ENCODE data around the gene EPAS1. TPM values are rescaled to one million over a fixed set of nuclear protein-coding genes. Genes with fewer than 3 reads are reported as not detected.

The EPAS1 gene
- total and polyA plus RNA-seq, 2 of the 13 experiments (the other 11 are each of a cell fraction or from before 2014, with no cell fraction given) = 47.1 to 182 TPM

- CTCF ChIA-PET (ENCODE audit: low intra/inter-chr PET ratio, low total read pairs) = no interaction called here
- Histone ChIP-seq H3K4me1 (ENCODE audit: insufficient read depth, low read length) (peaks cover 19% of the 10 kb centered on the region), H3K27ac (ENCODE audit: extremely low read length, insufficient read depth, low read length) (no peak overlapping the region), H3K9ac (ENCODE audit: insufficient read depth, low read depth, low read length) (no peak overlapping the region), H3K4me3 (replicated peaks in 1 of 3; ENCODE audit: insufficient read depth in 1 of 3, low read depth in 2 of 3, low read length in 3 of 3) (no peak overlapping the region), H3K4me2 (ENCODE audit: low read depth, low read length) (no peak overlapping the region), H4K20me1 (ENCODE audit: insufficient read depth, low read length) (no peaks in the 10 kb centered on the region; the same call in 1 of the 2 replicates), H3K36me3 (replicated peaks in 1 of 2; ENCODE audit: control insufficient read depth in 1 of 2, insufficient read depth in 2 of 2, low read length in 2 of 2) (peaks cover 58 to 99% of the 10 kb centered on the region in 2 experiments), H3K79me2 (ENCODE audit: insufficient read depth, low read length) (no peaks in the 10 kb centered on the region), H3K27me3 (ENCODE audit: control insufficient read depth in 1 of 2, insufficient read depth in 2 of 2, low read length in 2 of 2) (no peaks in the 10 kb centered on the region), H3K9me3 (ENCODE audit: low read length) (no peaks in the 10 kb centered on the region), H2AFZ (ENCODE audit: low read length) (no peak overlapping the region)
- no peak for TF ChIP-seq ZNF777 (CRISPR knock-in tag; IDR thresholded peaks at IDR 0.05)
- TF ChIP-seq ZFP36L2 (CRISPR knock-in tag; IDR thresholded peaks at IDR 0.05) = no peak
- no peak for TF ChIP-seq ZNF224 (CRISPR knock-in tag; IDR thresholded peaks at IDR 0.05)
- no peak for TF ChIP-seq DNMT1 (CRISPR knock-in tag; IDR thresholded peaks at IDR 0.05)
- no peak for TF ChIP-seq MED1 (CRISPR knock-in tag; IDR thresholded peaks at IDR 0.05)
- no peak for TF ChIP-seq MXD3 (CRISPR knock-in tag; IDR thresholded peaks at IDR 0.05)
- no peak for TF ChIP-seq CEBPG (CRISPR knock-in tag; IDR thresholded peaks at IDR 0.05)
- no peak for TF ChIP-seq ZNF10 (CRISPR knock-in tag; IDR thresholded peaks at IDR 0.05; ENCODE audit: borderline replicate concordance, low read depth)
- TF ChIP-seq ZNF703 (CRISPR knock-in tag; IDR thresholded peaks at IDR 0.05; ENCODE audit: borderline replicate concordance) = no peak
- no peak for TF ChIP-seq SAP130 (CRISPR knock-in tag; IDR thresholded peaks at IDR 0.05; ENCODE audit: low read depth)
- TF ChIP-seq ZKSCAN1 (IDR thresholded peaks at IDR 0.05; ENCODE audit: low read length) = no peak
- TF ChIP-seq GATAD1 (CRISPR knock-in tag; IDR thresholded peaks at IDR 0.05) = no peak
- no peak for TF ChIP-seq RFX1 (IDR thresholded peaks at IDR 0.05)
- TF ChIP-seq CENPBD1 (CRISPR knock-in tag; IDR thresholded peaks at IDR 0.05; ENCODE audit: borderline replicate concordance, low read depth) = no peak
- TF ChIP-seq IRF1 (CRISPR knock-in tag; IDR thresholded peaks at IDR 0.05; ENCODE audit: low read depth) = no peak
- TF ChIP-seq PBX2 (CRISPR knock-in tag; IDR thresholded peaks at IDR 0.05) = no peak
- no peak for TF ChIP-seq SNAI1 (CRISPR knock-in tag; IDR thresholded peaks at IDR 0.05; ENCODE audit: borderline replicate concordance)
- TF ChIP-seq E2F1 (CRISPR knock-in tag; IDR thresholded peaks at IDR 0.05) = no peak
- FAIRE-seq (no peak), ATAC-seq (no peak), DNase-seq (ENCODE audit: low spot score) (no peak)
- WGBS (ENCODE audit: low lambda C conversion rate) = 98% methylated on average over 7 of the region's 7 CpGs
- intact Hi-C loops (cut with micrococcal nuclease; ENCODE audit: unreplicated experiment) (no loop called here), in situ Hi-C loops (cut with HindIII; ENCODE audit: extremely low pct_ligation_motif_present, low pct_unique_long_range_greater_than_20kb) (no loop called here)
- no TSS peak for BruUV-seq (replicated peaks)
- POLR2A ChIA-PET = no interaction called here
Observed at GRCh38 chr2:46376586-46376985, 79.4 kb downstream of the EPAS1 start.
